SU-DHL-6 (cell line): ENCODE data around the gene WDR17.
"Not testable (repeated sequence)": the region's sequence is repeated elsewhere in the genome, so short reads cannot be mapped to it uniquely, and the experiment has no call there.

ENCODE experiments used
- H2AFZ ChIP-seq: fragments of 200-600 bp; sonication (generic); 2 replicates; pipeline ENCODE4 v1.6.1; 2014; ENCODE audit warnings: low read depth, mild to moderate bottlenecking, moderate library complexity, mixed read lengths, antibody characterized with exemption, low read length; ENCODE audit not compliant: severe bottlenecking
- H3F3A ChIP-seq: fragments of 200-600 bp; shearing (Covaris generic); 2 replicates; pipeline ENCODE4 v1.6.0; 2016; ENCODE audit warnings: antibody characterized with exemption, mild to moderate bottlenecking; ENCODE audit not compliant: insufficient read depth
- H3K27ac ChIP-seq: fragments of 200-600 bp; sonication (generic); 2 replicates; pipeline ENCODE4 v1.5.1; 2016; ENCODE audit warnings: low read depth, mild to moderate bottlenecking, low read length, moderate library complexity, mixed read lengths
- H3K27me3 ChIP-seq: fragments of 200-600 bp; sonication (generic), shearing (Covaris generic); 2 replicates; pipeline ENCODE4 v1.6.0; 2014; ENCODE audit warnings: mild to moderate bottlenecking, low read length
- H3K36me3 ChIP-seq: fragments of 200-600 bp; sonication (generic); 2 replicates; pipeline ENCODE4 v1.6.1; 2014; ENCODE audit warnings: mild to moderate bottlenecking, low read length, mixed read lengths
- H3K4me2 ChIP-seq: fragments of 300-600, 200-600 bp; shearing (Covaris generic), sonication (generic); 2 replicates; pipeline ENCODE4 v1.6.0; 2014; ENCODE audit warnings: low read length, low read depth, mild to moderate bottlenecking; ENCODE audit not compliant: poor library complexity, severe bottlenecking
- H3K4me3 ChIP-seq: fragments of 200-600 bp; sonication (generic); 2 replicates; pipeline ENCODE4 v1.5.1; 2014; ENCODE audit warnings: antibody characterized with exemption, low read length, mild to moderate bottlenecking, mixed read lengths; ENCODE audit not compliant: insufficient read depth, poor library complexity, severe bottlenecking
- H3K79me2 ChIP-seq: fragments of 200-600 bp; sonication (generic); 2 replicates; pipeline ENCODE4 v1.6.1; 2014; ENCODE audit warnings: mild to moderate bottlenecking, low read length, moderate library complexity; ENCODE audit not compliant: insufficient read depth
- H3K9ac ChIP-seq: fragments of 200-600 bp; sonication (generic); 2 replicates; pipeline ENCODE4 v1.7.0; 2014; ENCODE audit warnings: mild to moderate bottlenecking, low read length
- H3K9me2 ChIP-seq: fragments of 200-600 bp; sonication (generic); replicated peaks from 2 replicates; pipeline ENCODE4 v1.6.1; 2014; ENCODE audit warnings: low read length; ENCODE audit not compliant: insufficient read depth
- H3K9me3 ChIP-seq: fragments of 200-600 bp; sonication (generic); 2 replicates; pipeline ENCODE4 v1.6.1; 2014; ENCODE audit warnings: low read length, mixed read lengths; ENCODE audit not compliant: insufficient read depth
- H4K20me1 ChIP-seq: fragments of 200-600 bp; sonication (generic); 2 replicates; pipeline ENCODE4 v1.6.1; 2014; ENCODE audit warnings: low read depth, mild to moderate bottlenecking, antibody characterized with exemption, low read length, moderate library complexity, mixed read lengths
- EZH2phosphoT487 ChIP-seq: fragments of 200-600 bp; sonication (generic), shearing (Covaris generic); conservative IDR thresholded peaks from 2 replicates; pipeline ENCODE4 v1.6.1; 2018; ENCODE audit warnings: mild to moderate bottlenecking, antibody characterized with exemption, low read length, moderate library complexity, mixed read lengths
- TF ChIP-seq, protein P1 (sequence below): fragments of 200-600 bp; sonication (generic); IDR thresholded peaks from one replicate; pipeline ENCODE4 v1.5.1; 2017; ENCODE audit warnings: antibody characterized with exemption, mild to moderate bottlenecking, low read length, moderate library complexity; ENCODE audit not compliant: insufficient read depth, poor library complexity, severe bottlenecking

The WDR17 gene

DNA sequence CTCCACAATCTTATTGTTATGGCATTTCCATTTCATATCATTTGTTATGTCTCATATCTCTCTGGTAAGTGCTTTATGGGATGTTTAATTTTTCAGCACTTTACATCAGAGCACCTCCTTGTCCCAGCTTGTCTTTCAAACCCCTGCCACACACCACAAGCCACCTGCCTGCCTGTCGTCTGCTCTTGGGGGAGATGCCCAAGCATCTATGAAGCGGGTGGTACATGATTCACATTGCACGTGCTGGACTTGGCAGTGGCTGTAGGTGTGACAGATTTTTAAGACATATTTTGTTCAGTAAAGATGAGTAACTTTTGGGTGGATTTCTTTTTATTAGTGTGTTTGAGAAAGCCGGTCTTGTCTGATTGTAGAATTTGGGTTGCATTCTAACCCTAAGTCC, 143.9 kb downstream of the WDR17 start:
- no peaks in the 10 kb centered on the region for H3K9me2 ChIP-seq
- TF ChIP-seq, protein P1, sequence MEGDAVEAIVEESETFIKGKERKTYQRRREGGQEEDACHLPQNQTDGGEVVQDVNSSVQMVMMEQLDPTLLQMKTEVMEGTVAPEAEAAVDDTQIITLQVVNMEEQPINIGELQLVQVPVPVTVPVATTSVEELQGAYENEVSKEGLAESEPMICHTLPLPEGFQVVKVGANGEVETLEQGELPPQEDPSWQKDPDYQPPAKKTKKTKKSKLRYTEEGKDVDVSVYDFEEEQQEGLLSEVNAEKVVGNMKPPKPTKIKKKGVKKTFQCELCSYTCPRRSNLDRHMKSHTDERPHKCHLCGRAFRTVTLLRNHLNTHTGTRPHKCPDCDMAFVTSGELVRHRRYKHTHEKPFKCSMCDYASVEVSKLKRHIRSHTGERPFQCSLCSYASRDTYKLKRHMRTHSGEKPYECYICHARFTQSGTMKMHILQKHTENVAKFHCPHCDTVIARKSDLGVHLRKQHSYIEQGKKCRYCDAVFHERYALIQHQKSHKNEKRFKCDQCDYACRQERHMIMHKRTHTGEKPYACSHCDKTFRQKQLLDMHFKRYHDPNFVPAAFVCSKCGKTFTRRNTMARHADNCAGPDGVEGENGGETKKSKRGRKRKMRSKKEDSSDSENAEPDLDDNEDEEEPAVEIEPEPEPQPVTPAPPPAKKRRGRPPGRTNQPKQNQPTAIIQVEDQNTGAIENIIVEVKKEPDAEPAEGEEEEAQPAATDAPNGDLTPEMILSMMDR = no peak
- no peak for TF ChIP-seq EZH2phosphoT487
- H3F3A ChIP-seq = no peaks in the 10 kb centered on the region
- no peak overlapping the region for H3K4me3 ChIP-seq
- H3K27ac ChIP-seq = no peak overlapping the region
- H3K79me2 ChIP-seq = no peaks in the 10 kb centered on the region
- no peak overlapping the region for H3K9ac ChIP-seq
- H3K27me3 ChIP-seq = no peaks in the 10 kb centered on the region
- no peak overlapping the region for H2AFZ ChIP-seq
- H3K9me3 ChIP-seq = no peaks in the 10 kb centered on the region
- no peaks in the 10 kb centered on the region for H4K20me1 ChIP-seq
- no peaks in the 10 kb centered on the region for H3K36me3 ChIP-seq
- no peak overlapping the region for H3K4me2 ChIP-seq

DNA sequence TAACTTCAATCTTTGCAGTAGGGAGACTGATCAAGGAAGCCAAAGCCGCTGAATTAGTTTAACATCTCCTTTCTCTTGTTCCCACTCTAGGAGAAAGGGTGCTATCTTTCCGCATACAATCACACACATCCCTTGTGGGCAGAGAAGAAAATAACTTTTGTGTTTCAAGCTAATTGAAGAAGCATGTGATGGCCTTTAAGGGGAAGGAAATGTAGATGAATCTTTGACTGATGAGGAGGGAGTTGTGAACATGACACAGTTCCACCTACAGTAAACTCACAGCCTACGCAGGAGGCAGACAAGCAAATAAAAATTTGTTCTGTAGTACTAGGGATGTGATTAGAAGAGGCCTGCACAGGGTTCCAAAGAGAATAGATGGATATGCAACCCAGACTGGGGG, 144.5 kb downstream of the WDR17 start:
- no peak overlapping the region for H3K9ac ChIP-seq
- no peaks in the 10 kb centered on the region for H4K20me1 ChIP-seq
- TF ChIP-seq EZH2phosphoT487 = no peak
- TF ChIP-seq, protein P1 = no peak
- no peaks in the 10 kb centered on the region for H3K79me2 ChIP-seq
- no peak overlapping the region for H3K4me3 ChIP-seq
- H3K27ac ChIP-seq = no peak overlapping the region
- H3K9me3 ChIP-seq = no peaks in the 10 kb centered on the region
- H3K36me3 ChIP-seq = no peaks in the 10 kb centered on the region
- H3K4me2 ChIP-seq = no peak overlapping the region
- H2AFZ ChIP-seq = no peak overlapping the region
- H3K27me3 ChIP-seq = no peaks in the 10 kb centered on the region
- no peaks in the 10 kb centered on the region for H3K9me2 ChIP-seq
- H3F3A ChIP-seq = no peaks in the 10 kb centered on the region

DNA sequence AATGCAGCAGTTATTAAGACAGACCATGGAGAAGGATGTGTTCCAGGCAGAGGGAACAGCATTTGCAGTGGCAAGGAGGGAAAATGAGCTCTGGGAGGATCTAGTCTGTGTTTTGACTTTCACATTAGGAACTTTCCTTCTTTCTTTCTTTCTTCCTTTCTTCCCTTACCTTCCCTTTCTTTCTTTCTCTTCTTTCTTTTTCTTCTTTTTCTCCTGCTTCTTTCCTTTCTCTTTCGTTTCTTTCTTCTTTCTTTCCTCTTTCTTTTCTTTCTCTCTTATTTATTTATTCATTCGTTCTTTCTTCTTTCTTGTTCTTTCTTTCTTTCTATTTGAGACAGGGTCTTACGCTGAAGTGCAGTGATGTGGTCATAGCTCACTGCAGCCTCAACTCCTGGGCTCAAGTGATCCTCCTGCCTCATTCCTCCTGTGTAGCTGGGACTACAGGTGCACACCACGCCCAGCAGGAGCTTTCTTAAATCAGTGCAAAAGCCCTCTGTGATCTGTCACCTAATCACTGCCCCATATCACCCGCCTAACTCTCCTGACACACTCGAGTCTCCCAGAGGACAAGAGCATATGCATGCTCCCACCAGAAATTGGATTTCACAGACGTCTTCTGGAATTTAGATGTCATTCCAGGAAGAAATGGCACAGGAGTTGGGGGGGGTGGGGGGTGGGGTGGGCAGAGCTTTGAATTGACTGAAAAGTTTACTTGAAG, 145.1 kb downstream of the WDR17 start:
- no peaks in the 10 kb centered on the region for H3F3A ChIP-seq
- no peak overlapping the region for H3K27ac ChIP-seq
- TF ChIP-seq, protein P1 = no peak
- TF ChIP-seq EZH2phosphoT487 = no peak
- H3K9ac ChIP-seq = no peak overlapping the region
- H3K9me3 ChIP-seq = no peaks in the 10 kb centered on the region
- no peaks in the 10 kb centered on the region for H4K20me1 ChIP-seq
- no peaks in the 10 kb centered on the region for H3K36me3 ChIP-seq
- H3K27me3 ChIP-seq = no peaks in the 10 kb centered on the region
- H3K4me3 ChIP-seq = no peak overlapping the region
- no peak overlapping the region for H3K4me2 ChIP-seq
- no peak overlapping the region for H2AFZ ChIP-seq
- no peaks in the 10 kb centered on the region for H3K9me2 ChIP-seq
- H3K79me2 ChIP-seq = no peaks in the 10 kb centered on the region

DNA sequence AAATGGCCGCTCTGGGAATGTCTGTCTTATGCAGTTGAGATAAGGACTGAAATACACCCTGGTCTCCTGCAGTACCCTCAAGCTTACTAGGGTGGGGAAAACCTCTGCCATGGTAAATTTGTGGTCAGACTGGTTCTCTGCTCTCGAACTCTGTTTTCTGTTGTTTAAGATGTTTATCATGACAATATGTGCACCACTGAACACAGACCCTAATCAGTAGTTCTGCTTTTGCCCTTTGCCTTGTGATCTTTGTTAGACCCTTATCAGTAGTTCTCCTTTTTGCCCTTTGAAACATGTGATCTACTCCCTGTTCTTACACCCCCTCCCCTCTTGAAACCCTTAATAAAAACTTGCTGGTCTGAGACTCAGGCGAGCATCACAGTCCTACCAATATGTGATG, 146.7 kb downstream of the WDR17 start:
- not testable (repeated sequence) for H3K79me2 ChIP-seq, H3F3A ChIP-seq, H2AFZ ChIP-seq, H3K36me3 ChIP-seq, H3K9ac ChIP-seq, H3K4me2 ChIP-seq, H3K9me2 ChIP-seq, H3K27ac ChIP-seq, H3K4me3 ChIP-seq, H3K9me3 ChIP-seq, H3K27me3 ChIP-seq, H4K20me1 ChIP-seq
